BE2C (cell line): ENCODE measurements around the gene TTLL7.
"Not testable (repeated sequence)": the region's sequence is repeated elsewhere in the genome, so short reads cannot be mapped to it uniquely, and the experiment has no call there.

Experiments used
- DNase-seq: peaks from one replicate; pipeline ENCODE4 v3.0.0-alpha.2; 2020
- H3K27me3 ChIP-seq: fragments of 250-450 bp; sonication (Bioruptor Pico); 2 replicates; pipeline ENCODE4 v1.5.1; 2020; ENCODE audit warnings: mild to moderate bottlenecking
- H3K36me3 ChIP-seq: fragments of 250-450 bp; sonication (Bioruptor Pico); 2 replicates; pipeline ENCODE4 v1.5.1; 2020; ENCODE audit warnings: mild to moderate bottlenecking
- H3K4me1 ChIP-seq: fragments of 250-450 bp; sonication (Bioruptor Pico); 2 replicates; pipeline ENCODE4 v1.5.1; 2020
- H3K4me3 ChIP-seq: 2 replicates; pipeline ENCODE4 v1.5.1; 2011; ENCODE audit warnings: low read depth, low read length
- H3K9me3 ChIP-seq: fragments of 250-450 bp; sonication (Bioruptor Pico); 2 replicates; pipeline ENCODE4 v1.5.1; 2020
- CTCF ChIP-seq: IDR thresholded peaks from 2 replicates; pipeline ENCODE4 v1.5.1; 2012; ENCODE audit warnings: mild to moderate bottlenecking, low read depth, low read length

TTLL7 gene

GRCh38 chr1:83923553-83923952 is 75.4 kb downstream of the TTLL7 start:
- no peak for DNase-seq
- no peak for TF ChIP-seq CTCF
- Histone ChIP-seq H3K9me3 (no peaks in the 10 kb centered on the region), H3K36me3 (no peaks in the 10 kb centered on the region), H3K4me3 (no peak overlapping the region), H3K27me3 (no peaks in the 10 kb centered on the region), H3K4me1 (no peaks in the 10 kb centered on the region)

- Histone ChIP-seq H3K36me3 (no peaks in the 10 kb centered on the region), H3K27me3 (no peaks in the 10 kb centered on the region), H3K4me3 (no peak overlapping the region), H3K4me1 (no peaks in the 10 kb centered on the region), H3K9me3 (no peaks in the 10 kb centered on the region)
- no peak for TF ChIP-seq CTCF
- no peak for DNase-seq
Observed at GRCh38 chr1:83922431-83922830, 76.5 kb downstream of the TTLL7 start.

- H3K9me3 ChIP-seq: no peaks in the 10 kb centered on the region
- DNase-seq: no peak
- H3K27me3 ChIP-seq: no peaks in the 10 kb centered on the region
- TF ChIP-seq CTCF: no peak
- H3K4me1 ChIP-seq: no peaks in the 10 kb centered on the region
- H3K4me3 ChIP-seq: no peak overlapping the region
- no peaks in the 10 kb centered on the region for H3K36me3 ChIP-seq
Observed at GRCh38 chr1:83920320-83920719, 78.6 kb downstream of the TTLL7 start.

- H3K4me3 ChIP-seq: no peak overlapping the region
- no peaks in the 10 kb centered on the region for H3K36me3 ChIP-seq
- DNase-seq: no peak
- H3K4me1 ChIP-seq: no peaks in the 10 kb centered on the region
- H3K9me3 ChIP-seq: no peaks in the 10 kb centered on the region
- no peaks in the 10 kb centered on the region for H3K27me3 ChIP-seq
- TF ChIP-seq CTCF: no peak
Observed at GRCh38 chr1:83919872-83920271, 79.1 kb downstream of the TTLL7 start.

- H3K4me3 ChIP-seq: no peak overlapping the region
- H3K27me3 ChIP-seq: no peaks in the 10 kb centered on the region
- H3K36me3 ChIP-seq: no peaks in the 10 kb centered on the region
- DNase-seq: no peak
- no peaks in the 10 kb centered on the region for H3K4me1 ChIP-seq
- H3K9me3 ChIP-seq: no peaks in the 10 kb centered on the region
- no peak for TF ChIP-seq CTCF
Observed at GRCh38 chr1:83918688-83919285, 80.1 kb downstream of the TTLL7 start.

GRCh38 chr1:83917959-83918358 is 81.0 kb downstream of the TTLL7 start:
- Histone ChIP-seq H3K4me3 (no peak overlapping the region), H3K36me3 (no peaks in the 10 kb centered on the region), H3K27me3 (no peaks in the 10 kb centered on the region), H3K9me3 (no peaks in the 10 kb centered on the region), H3K4me1 (no peaks in the 10 kb centered on the region)
- DNase-seq: no peak
- TF ChIP-seq CTCF: no peak

GRCh38 chr1:83916094-83916493 is 82.8 kb downstream of the TTLL7 start:
- not testable (repeated sequence) for H3K4me1 ChIP-seq, H3K36me3 ChIP-seq, H3K27me3 ChIP-seq, H3K9me3 ChIP-seq, H3K4me3 ChIP-seq, DNase-seq
